Skin epidermis (tissue), 12 donors: ENCODE data around the gene CEP95.
A peak's percentile ranks its signal among the peaks of the same experiment; 100 is the strongest.
"Not testable (repeated sequence)": the region's sequence is repeated elsewhere in the genome, so short reads cannot be mapped to it uniquely, and the experiment has no call there.

Experiments
- H3K27ac ChIP-seq, 21 experiments: fragments of 200-600 bp; sonication (generic) in 11 of 21; one replicate each; pipeline ENCODE4 v1.5.0; 2020; ENCODE audit warnings: mild to moderate bottlenecking in 3 of 21, inconsistent platforms in 2 of 21, moderate library complexity in 2 of 21
- H3K4me3 ChIP-seq, 7 experiments: fragments of 200-600 bp; sonication (generic) in 2 of 7; one replicate each; pipeline ENCODE4 v1.5.0; 2020; ENCODE audit warnings: inconsistent platforms in 2 of 7, mild to moderate bottlenecking in 2 of 7, moderate library complexity in 1 of 7

The CEP95 gene

GRCh38 chr17:64495300-64495699 lies 11.5 kb upstream of the CEP95 start:
- not testable (repeated sequence) for H3K27ac ChIP-seq
- peak overlapping the region in 1 of 7 experiments; percentile 60 for H3K4me3 ChIP-seq

DNA sequence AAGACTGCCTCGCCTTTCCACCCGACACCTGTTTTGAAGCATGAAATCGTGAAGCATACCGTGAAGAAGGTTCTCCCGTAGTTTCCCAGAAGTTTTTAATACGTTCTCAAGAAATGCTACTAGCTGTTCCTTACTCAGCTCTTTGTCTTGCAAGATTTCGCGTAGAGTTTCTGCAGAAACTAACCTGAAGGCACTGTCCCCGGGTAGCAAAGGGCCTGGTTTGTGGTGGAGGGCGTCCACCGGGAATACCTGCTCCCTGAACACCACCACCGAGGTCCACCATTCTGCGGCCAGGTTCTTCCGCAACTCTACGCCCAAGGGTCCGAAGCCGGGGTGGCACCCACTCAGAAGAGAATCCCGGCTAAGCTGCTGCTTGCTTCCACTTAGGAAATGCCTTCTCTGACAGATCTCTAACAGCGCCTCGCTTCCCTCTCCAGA lies 10.4 kb upstream of the CEP95 start:
- H3K4me3 ChIP-seq = peak overlapping the region; percentile 57 to 81 (median 58)
- H3K27ac ChIP-seq = peak overlapping the region in 20 of 21 experiments; percentile 50 to 87 (median 75)

DNA sequence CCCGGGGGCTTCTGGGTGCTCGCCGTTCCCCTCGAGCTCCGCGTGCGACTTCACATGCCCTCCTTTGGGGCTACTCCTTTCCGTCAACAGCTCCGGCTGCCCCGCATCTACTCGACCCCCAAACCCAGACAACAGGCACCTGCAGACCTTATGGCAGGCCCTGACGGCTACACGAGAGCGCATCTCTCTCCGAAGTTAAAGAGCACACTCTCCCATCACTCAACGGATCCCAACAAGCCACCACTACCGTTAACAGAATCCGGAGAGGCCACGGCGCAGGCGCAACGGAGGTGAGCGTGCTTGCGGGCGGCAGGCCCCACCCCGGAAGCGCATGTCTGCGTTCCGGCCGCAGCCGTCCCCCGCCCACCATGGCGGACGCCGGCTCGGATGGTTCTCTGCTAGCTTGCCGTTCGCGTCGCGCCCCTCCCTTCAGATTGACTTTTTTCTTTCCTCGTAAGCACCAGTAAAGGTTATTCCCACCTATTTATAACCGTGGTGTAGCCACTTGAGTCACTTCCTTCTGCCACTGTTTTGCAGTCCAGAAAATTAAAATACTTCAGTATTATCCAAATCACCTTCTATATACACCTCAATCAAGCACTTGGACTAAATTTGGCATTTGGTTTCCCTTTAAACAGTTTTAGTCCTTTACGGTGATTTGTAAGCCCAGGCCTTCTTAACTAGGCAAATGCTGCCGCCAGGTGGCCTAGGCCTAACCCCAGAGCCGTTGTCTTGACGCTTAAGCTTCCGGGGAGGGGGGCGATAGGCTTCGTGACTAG lies 9.8 kb upstream of the CEP95 start, which contains the start of gene POLG2:
Gene POLG2 (minus strand): TSS at position 269 of the 779 bp plus-strand sequence. CDS start 86 bp downstream, at position 183.
- Histone ChIP-seq H3K4me3 (peak within 1 kb of the TSS; percentile 57 to 81 (median 58)), H3K27ac (peak within 1 kb of the TSS; percentile 20 to 87 (median 76))

DNA sequence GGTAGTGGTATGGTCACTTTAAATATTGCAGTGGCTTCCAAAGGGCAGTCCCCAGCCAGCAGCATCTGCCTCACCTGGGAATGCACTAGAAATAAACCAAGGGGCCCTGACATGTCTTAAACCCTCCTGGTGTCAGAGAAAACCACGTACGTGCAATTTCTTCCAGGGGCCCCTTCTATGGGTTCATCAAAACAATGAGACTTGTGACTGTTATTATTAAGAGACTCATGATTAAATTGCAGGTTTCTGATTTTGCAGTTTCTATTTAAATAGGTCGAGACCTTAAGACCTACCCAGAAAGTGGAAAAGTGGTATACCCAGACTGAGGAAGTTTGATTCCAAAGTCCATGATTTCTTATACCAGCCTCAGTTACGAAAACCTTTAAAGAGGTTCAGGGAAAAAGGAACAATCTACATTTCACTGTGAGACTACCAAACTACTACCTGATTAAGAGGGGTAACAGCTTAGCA lies 9.2 kb upstream of the CEP95 start:
- Histone ChIP-seq H3K4me3 (peak overlapping the region in 6 of 7 experiments; percentile 57 to 81 (median 58)), H3K27ac (peak overlapping the region; percentile 20 to 87 (median 76))

GRCh38 chr17:64498308-64499203 lies 8.2 kb upstream of the CEP95 start:
- H3K4me3 ChIP-seq = no peak overlapping the region
- H3K27ac ChIP-seq = peak overlapping the region in 1 of 21 experiments; percentile 76

- no peak overlapping the region for H3K27ac ChIP-seq
- H3K4me3 ChIP-seq = no peak overlapping the region
Observed at GRCh38 chr17:64499805-64500486, 6.8 kb upstream of the CEP95 start.

DNA sequence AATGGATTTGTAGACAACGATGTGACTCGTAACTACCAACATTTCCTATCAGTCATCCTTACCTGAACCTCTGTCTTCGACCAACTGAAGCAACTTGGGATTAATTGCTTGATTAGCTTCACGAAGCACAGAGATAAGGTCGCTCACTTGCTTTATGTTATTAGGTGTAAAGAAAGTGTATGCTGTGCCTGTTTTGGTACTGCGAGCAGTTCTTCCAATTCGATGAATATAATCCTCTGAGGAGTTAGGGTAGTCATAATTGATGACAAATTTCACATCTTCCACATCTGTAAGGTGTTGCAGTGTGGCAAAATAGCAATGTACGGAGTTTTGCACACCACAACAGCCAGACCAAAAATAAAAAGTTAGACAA lies 6.3 kb upstream of the CEP95 start:
- Histone ChIP-seq H3K27ac (no peak overlapping the region), H3K4me3 (no peak overlapping the region)

DNA sequence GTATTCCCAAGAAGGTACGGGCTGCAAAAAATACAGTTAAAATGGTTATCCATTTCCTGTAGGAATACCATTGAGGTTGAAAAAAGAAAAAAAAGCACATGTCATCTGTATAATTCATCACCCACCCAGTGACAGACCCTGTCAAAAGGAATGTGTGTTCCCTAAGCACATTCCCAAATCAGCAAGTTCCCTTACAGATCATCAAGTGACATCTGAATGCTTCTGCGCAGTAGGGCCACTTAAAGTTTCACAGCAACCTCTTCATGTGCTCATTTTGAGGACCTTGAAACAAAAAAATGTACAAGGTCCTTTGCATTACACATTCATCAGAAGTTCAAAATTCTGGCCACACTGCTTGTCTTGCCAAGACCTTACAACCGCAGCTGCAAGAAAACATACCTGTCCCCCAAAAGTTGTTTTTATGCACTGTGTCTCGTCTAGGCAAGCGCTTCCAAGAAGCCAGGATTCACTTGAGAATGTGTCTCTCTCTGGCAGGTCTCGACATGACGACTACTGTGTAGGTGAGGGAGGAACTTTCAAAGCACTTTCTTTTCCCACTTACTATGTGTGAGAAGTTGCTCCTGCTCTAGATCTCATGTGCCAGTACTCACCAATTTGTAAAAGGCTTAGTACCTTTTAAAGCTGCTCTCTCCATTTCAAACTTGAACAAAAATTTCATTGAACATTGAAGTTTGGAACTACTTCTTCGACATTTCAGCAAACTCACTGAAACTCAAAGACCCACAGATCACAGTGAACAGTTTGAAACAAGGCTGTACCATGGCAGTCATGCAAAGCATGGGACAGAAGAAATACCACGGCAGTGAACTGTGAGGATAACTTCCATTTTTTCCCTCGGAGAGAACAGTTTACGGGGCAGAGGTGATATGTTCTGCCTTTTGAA lies 5.7 kb upstream of the CEP95 start:
- H3K27ac ChIP-seq = peak overlapping the region in 1 of 21 experiments; percentile 1
- peak overlapping the region in 1 of 7 experiments; percentile 1 for H3K4me3 ChIP-seq

GRCh38 chr17:64502021-64502420 lies 4.8 kb upstream of the CEP95 start:
- Histone ChIP-seq H3K4me3 (peak overlapping the region in 1 of 7 experiments; percentile 1), H3K27ac (peak overlapping the region in 2 of 21 experiments; percentile 1)

DNA sequence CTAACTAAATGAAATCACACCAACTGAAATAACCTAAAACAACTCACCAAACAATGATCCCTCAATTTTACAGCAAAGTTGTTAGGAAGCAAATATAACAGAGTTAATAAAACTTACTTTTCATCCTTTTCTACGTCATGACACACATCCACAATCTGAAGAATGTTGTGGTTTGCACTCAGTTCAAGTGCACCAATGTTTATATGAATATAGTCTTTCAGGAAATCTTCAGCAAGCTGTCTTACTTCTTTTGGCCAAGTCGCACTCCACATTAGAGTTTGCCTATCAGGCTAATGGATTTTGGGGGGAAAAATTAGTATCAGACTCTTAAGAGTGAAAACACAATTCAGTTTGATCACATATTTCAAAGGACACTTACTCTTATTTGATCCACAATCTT lies 4.0 kb upstream of the CEP95 start:
- H3K4me3 ChIP-seq = no peak overlapping the region
- H3K27ac ChIP-seq = peak overlapping the region in 2 of 21 experiments; percentile 9 to 27

GRCh38 chr17:64503341-64503740 lies 3.4 kb upstream of the CEP95 start:
- H3K4me3 ChIP-seq = peak overlapping the region in 5 of 7 experiments; percentile 64 to 97 (median 84)
- H3K27ac ChIP-seq = peak overlapping the region in 2 of 21 experiments; percentile 9 to 27

DNA sequence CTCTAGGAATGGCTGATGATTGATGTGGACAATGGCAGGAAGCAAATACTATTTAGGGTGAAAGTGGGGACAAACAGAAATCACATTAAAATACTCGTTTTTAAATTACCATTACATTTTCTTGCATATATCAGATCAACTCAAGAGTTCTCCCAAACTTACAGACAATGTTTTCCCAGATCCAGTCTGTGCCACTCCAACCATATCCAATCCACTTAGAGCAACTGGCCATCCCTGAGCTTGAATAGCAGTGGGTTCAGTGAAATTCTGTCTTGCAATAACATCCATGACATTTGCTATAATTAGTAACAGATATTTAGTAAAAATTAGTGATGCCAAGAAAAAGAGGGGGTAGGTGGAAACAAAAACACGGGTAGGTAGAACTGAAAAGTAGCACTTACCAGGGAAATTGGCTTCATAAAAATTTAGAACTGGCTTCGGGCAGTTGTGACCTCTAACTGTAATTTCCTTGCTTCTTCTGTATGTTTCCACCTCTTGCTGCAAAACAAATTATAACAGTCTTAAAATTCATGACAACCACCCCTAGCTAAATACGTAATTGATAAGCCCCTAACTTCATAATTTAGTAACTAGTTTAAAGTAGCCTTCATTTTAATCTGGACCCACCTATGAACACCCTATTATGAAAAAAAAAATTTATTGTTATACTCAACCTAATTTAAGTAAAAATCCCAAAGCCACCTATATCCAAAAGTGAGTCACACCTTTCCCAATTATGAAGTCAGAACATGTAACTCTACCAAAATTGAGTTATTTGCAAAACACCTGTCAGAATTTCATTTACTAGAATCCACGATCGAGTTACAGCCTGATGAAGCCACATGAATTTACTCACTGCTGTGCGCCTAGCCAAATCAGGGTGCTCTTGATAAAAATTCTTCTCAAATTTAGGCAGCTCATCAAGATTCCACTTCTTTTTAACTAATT lies 2.7 kb upstream of the CEP95 start:
- Histone ChIP-seq H3K27ac (peak overlapping the region in 14 of 21 experiments; percentile 99 to 100 (median 99)), H3K4me3 (peak overlapping the region; percentile 64 to 99 (median 85))

- peak overlapping the region; percentile 64 to 99 (median 85) for H3K4me3 ChIP-seq
- peak overlapping the region in 20 of 21 experiments; percentile 95 to 100 (median 99) for H3K27ac ChIP-seq
Observed at GRCh38 chr17:64504769-64505339, 1.9 kb upstream of the CEP95 start.

DNA sequence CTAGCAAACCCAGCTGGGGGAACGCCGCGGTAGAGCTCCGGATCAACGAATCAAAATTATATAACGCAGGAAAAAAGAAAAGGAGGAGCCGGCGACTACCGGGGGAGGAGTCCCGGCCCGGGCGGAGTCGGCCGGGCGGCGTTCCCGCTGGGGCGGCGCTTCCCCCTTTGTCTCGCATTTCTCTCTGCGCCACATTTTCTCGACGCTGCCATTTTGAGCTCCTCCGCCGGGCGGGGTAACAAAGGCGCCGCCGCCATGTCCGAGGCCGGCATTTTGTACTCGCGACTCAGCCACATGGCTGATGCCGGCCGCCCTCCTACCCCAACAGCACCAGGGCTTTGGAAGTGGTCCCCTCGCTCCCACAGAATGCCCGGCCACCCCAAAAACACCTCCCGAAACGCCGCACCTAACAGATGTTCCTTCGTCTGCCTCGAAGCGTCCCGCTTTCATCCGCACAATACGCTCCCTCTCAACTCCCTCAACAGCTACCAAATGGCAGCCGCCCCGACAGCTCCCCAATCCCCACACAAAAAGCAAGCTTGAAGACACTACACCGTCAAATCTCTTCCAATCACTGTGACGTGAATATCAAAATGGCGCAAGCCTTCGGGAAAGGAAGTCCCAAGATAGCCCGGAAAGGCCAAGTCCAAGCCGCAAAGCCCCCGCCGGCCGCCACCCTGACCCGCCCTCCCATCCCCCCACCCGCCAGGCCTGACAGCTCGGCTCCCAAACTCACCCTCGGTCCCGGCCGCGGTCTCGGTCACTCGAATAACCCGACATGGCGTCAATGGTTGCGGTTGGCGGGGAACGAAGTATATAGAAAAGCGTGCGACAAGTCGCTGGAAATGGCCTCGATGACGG lies 1.2 kb upstream of the CEP95 start:
- peak overlapping the region; percentile 95 to 100 (median 99) for H3K27ac ChIP-seq
- peak overlapping the region; percentile 64 to 99 (median 85) for H3K4me3 ChIP-seq

DNA sequence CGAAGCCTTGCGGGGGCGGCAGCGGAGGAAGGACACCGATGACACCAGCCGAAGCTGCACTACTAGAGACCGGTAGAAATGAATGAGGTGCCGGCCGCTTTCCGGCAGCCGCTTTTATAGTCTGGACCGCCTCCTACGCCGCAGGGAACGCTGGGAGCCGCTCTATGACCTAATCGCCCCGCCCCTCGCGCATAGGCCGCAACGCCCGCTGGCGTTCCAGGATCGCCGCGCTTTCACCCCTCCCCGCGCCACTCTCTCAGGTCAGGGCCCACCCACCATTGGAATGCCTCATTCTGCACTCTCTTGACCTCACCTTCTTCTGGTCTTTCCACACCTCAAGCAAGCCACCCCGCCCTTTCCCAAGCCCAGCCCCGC lies 589 bp upstream of the CEP95 start, which contains the start of gene DDX5:
Gene DDX5 (minus strand): TSS at position 89 of the 375 bp plus-strand sequence. CDS start 170 bp downstream, outside the sequence.
- peak within 1 kb of the TSS; percentile 95 to 100 (median 99) for H3K27ac ChIP-seq

GRCh38 chr17:64507413-64507782 lies 621 bp downstream of the CEP95 start:
- peak overlapping the region; percentile 95 to 100 (median 99) for H3K27ac ChIP-seq

More for the DNA sequence above, 589 bp upstream of the CEP95 start, which contains the start of gene DDX5:
- H3K4me3 ChIP-seq = peak within 1 kb of the TSS; percentile 64 to 99 (median 85)

More at GRCh38 chr17:64507413-64507782, 621 bp downstream of the CEP95 start:
- H3K4me3 ChIP-seq = peak overlapping the region; percentile 64 to 99 (median 85)
